ENCODE results near the gene VMP1.

DNA sequence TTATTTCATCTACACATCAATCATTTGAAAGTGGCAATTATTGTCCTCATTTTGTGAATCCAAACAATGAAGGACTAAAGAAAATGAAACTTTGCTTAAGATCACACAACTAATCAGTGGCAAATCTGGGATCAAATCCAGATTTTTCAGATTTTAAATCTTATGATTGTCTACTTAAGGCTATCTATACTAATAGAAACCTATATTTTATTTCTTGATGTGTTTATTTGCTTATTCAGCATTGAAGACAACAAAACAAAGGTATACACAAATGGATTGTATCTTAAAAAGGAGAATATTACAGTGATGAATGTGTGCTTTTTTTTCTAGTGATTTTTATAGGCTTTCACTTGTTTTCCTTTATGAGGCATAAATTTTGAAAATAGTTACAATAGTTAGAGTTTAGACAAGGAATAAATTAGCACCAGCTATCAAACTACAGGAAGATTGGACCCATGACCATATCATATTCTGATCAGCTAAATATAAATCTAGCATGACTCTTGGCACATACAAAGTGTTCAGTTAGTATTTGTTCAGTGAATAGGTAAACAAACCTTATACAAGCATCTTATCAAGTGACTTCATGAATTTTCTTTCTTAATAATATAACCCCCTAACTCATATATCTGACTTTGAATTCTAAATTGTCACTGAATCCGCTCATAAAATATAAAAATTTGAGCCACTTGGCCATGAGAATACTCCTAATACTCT lies 20.5 kb downstream of the VMP1 start:
- TF ChIP-seq POLR2A (IDR thresholded peaks at IDR 0.05) (no peak), POLR2AphosphoS5 (IDR thresholded peaks at IDR 0.05) (no peak), EP300 (IDR thresholded peaks at IDR 0.05) (no peak)
- TF ChIP-seq, protein P1, sequence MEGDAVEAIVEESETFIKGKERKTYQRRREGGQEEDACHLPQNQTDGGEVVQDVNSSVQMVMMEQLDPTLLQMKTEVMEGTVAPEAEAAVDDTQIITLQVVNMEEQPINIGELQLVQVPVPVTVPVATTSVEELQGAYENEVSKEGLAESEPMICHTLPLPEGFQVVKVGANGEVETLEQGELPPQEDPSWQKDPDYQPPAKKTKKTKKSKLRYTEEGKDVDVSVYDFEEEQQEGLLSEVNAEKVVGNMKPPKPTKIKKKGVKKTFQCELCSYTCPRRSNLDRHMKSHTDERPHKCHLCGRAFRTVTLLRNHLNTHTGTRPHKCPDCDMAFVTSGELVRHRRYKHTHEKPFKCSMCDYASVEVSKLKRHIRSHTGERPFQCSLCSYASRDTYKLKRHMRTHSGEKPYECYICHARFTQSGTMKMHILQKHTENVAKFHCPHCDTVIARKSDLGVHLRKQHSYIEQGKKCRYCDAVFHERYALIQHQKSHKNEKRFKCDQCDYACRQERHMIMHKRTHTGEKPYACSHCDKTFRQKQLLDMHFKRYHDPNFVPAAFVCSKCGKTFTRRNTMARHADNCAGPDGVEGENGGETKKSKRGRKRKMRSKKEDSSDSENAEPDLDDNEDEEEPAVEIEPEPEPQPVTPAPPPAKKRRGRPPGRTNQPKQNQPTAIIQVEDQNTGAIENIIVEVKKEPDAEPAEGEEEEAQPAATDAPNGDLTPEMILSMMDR (IDR thresholded peaks at IDR 0.05), result no peak

Data from suprapubic skin (tissue), 4 donors.